Activated CD4-positive, alpha-beta T cell treated with anti-CD3 and anti-CD28 coated beads, Interleukin-2, amount 50 U/mL, for 48 hours (primary cell): Measurements from ENCODE around the gene BEX1.
"Not testable (repeated sequence)": the region's sequence is repeated elsewhere in the genome, so short reads cannot be mapped to it uniquely, and the experiment has no call there.

Experiments used
- DNase-seq, 2 experiments: peaks; one replicate each; pipeline ENCODE4 v3.0.0-alpha.2; 2020

The BEX1 gene

GRCh38 chrX:103063918-103064434 lies at the start of gene BEX1:
Gene BEX1, minus strand, starts transcription at chrX:103064171. Its CDS starts 897 bp downstream, at chrX:103063274.
- peak; percentile 2 to 16 for DNase-seq

GRCh38 chrX:103109497-103109896 lies 45.5 kb upstream of the BEX1 start:
- DNase-seq = not testable (repeated sequence)

DNA sequence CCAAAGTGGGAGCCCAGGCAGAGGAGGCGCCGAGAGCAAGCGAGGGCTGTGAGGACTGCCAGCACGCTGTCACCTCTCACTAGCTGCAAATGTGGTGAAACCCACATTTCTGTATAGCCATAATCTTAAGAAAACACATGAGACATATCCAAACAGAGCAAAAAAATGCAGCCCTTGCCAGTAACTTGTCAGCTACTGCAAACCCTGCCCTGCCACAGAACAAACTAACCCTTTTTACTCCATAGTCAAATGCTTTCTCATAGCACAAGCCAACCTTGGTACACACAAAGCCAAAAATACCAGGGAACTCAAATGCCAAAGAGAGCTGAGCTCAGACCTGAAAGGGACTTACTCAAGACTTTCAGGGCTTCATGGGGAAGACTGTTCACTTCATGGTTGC lies 43.9 kb upstream of the BEX1 start:
- no peak for DNase-seq

DNA sequence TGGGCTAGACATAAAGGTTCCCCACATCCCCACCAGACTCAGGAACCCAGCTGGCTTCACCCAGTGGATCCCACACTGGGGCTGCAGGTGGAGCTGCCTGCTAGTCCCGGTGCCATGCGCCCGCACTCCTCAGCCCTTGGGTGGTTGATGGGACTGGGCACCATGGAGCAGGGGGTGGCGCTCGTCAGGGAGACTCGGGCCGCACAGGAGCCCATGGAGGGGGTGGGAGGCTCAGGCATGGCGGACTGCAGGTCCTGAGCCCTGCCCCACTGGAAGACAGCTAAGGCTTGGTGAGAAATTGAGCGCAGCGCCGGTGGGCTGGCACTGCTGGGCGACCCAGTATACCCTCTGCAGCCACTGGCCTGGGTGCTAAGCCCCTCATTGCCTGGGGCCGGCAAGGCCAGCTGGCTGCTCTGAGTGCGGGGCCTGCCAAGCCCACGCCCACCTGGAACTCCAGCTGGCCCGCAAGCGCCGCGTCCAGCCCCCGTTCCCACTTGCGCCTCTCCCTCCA lies 43.3 kb upstream of the BEX1 start:
- DNase-seq = not testable (repeated sequence)

- not testable (repeated sequence) for DNase-seq
Measured at GRCh38 chrX:103104370-103104769, 40.4 kb upstream of the BEX1 start.

DNA sequence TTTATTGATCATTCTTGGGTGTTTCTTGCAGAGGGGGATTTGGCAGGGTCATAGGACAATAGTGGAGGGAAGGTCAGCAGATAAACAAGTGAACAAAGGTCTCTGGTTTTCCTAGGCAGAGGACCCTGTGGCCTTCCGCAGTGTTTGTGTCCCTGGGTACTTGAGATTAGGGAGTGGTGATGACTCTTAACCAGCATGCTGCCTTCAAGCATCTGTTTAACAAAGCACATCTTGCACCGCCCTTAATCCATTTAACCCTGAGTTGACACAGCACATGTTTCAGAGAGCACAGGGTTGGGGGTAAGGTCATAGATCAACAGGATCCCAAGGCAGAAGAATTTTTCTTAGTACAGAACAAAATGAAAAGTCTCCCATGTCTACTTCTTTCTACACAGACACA lies 39.9 kb upstream of the BEX1 start:
- not testable (repeated sequence) for DNase-seq

GRCh38 chrX:103101299-103102042 lies 37.5 kb upstream of the BEX1 start:
- DNase-seq = no peak

- DNase-seq = no peak
Measured at GRCh38 chrX:103100484-103100883, 36.5 kb upstream of the BEX1 start.

GRCh38 chrX:103099691-103100090 lies 35.7 kb upstream of the BEX1 start:
- no peak for DNase-seq

DNA sequence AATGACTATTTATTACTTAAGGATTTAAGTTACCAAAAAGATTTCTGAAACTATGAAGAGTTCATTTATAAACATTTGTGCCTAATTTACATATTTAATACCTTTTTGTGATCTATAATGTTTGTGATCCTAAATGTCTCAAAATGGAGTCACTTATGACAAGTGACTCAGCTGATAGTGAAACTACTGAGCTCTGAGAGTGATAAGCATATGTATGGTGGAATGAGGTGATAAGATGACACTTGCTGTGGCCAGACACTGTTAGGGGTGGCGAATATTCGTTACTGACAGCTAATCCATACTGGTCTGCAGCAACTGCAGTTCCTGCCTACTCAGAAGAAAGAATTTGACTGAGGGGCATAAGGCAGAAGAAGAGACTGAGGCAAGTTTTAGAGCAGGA lies 34.5 kb upstream of the BEX1 start:
- DNase-seq = no peak

GRCh38 chrX:103092942-103093341 lies 29.0 kb upstream of the BEX1 start, which contains the start of gene NXF3:
Gene NXF3, minus strand, starts transcription at chrX:103093143. Its CDS starts 120 bp downstream, at chrX:103093023.
- DNase-seq = no peak

DNA sequence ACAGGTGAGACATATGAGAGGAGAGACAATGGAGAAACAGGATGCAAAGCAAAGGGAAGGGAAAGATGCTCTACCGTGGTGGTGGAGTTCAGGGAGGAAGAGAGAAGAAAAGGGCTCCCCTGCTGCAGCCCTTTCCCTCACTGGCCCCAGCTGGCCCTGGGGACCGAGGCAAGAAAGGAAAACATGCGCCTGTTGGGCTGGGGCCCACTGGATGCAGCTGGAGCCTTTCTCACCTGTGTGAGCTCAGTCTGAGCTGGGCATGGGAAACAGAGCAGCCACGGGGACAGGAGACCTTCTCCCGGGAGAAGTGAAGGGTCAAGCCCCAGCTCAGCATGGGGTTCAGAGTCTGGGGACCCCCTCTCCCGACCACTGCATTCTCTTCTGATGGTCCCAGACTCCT lies 17.1 kb upstream of the BEX1 start:
- no peak for DNase-seq

- no peak for DNase-seq
Measured at GRCh38 chrX:103073467-103073866, 9.5 kb upstream of the BEX1 start.

DNA sequence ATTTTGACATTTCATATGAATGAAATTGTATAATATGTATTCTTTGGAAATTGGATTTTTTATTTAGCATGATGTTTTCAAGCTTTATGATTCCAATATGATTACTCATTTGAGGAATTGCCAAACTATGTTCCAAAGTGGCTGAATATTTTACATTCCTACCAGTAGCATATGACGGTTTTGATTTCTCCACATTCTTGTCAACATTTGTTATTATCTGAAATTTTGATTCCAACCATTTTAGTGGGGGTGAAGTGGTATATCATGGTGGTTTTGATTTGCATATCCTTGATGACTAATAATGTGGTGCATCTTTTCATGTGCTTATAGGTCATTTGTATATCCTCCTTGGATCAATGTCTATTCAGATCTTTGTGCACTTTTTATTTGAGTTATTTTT lies 2.6 kb upstream of the BEX1 start:
- DNase-seq = no peak

GRCh38 chrX:103063191-103063845 lies 653 bp downstream of the BEX1 start:
- peak in 1 of 2 experiments; percentile 3 for DNase-seq

DNA sequence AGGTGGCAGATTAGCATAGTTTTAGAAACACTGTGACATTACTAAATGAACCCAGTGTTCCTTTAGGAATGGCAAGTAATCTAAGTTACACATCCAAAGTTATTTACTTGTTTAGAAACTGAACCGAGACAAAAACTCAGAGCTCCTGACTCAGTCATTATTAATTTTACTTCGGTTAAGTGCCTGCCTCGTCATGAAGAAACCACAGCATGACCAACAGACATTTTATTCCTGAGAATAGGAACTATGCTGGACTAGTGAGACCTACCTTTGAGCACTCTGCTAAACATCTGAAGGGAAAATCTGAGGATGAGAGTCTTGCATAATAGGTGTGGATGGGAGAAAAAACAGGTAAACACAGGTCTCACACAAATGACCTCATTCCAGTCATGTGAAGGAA lies 2.5 kb downstream of the BEX1 start:
- DNase-seq = no peak

DNA sequence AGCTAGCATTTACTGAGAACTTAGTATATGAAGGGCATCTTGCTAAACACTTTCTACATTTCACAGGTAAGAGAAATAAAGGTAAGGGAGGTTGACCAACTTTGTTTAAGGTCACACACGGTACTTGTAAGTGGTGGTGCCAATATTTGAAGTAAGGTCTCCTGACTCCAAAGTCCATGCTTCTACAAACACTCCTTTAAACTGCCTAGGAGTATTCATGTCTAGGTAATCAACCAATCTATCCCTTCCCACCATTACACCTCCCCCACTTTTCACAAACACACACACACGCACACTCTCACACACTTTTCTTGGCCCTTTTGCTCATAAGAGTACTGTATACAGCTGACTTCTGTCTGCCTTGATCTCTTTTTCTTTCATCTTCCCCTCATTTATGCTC lies 7.1 kb downstream of the BEX1 start:
- DNase-seq = no peak

GRCh38 chrX:103052625-103053024 lies 11.3 kb downstream of the BEX1 start:
- DNase-seq = no peak

- no peak for DNase-seq
Measured at GRCh38 chrX:103051260-103051789, 12.6 kb downstream of the BEX1 start.

DNA sequence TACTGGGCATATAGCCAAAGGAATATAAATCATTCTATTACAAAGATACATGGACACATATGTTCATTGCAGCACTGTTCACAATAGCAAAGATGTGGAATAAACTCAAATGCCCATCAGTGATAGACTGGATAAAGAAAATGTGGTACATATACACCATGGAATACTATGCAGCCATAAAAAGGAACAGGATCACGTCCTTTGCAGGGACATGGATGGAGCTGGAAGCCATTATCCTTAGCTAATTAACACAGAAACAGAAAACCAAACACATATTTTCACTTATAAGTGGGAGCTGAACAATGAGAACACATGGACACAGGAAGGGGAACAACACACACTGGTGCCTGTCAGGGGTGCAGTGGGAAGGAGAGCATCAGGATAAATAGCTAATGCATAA lies 30.6 kb downstream of the BEX1 start:
- DNase-seq = not testable (repeated sequence)

- DNase-seq = no peak
Measured at GRCh38 chrX:103017542-103017941, 46.4 kb downstream of the BEX1 start.

- no peak for DNase-seq
Measured at GRCh38 chrX:103012945-103013344, 51.0 kb downstream of the BEX1 start.
